GM12872 (cell line): Measurements from ENCODE around the gene DCPS.
A peak's percentile ranks its signal among the peaks of the same experiment; 100 is the strongest.

Experiments used
- CTCF ChIP-seq: IDR thresholded peaks from 3 replicates; pipeline ENCODE4 v1.5.1; 2011; ENCODE audit warnings: low read depth, mild to moderate bottlenecking, low read length, moderate library complexity; ENCODE audit not compliant: insufficient read depth

DCPS gene

GRCh38 chr11:126310200-126310991, 6.5 kb downstream of the DCPS start:
- TF ChIP-seq CTCF: peak; percentile 90

DNA sequence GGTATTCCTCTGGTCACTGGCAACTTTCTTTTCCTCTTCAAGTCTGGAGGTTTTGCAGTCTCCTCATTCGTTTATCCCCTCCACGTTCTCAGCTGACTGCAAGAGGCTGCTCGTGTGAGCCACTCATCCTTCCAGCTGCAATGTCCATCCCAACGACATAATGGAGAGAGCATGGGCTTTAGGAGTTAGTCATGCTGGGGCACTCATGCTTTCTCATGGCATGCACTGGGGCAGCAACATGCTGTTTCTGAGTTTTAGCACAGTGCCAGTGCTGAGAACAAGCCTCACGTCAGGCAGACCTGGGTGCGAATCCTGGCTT, 7.1 kb downstream of the DCPS start:
- no peak for TF ChIP-seq CTCF

DNA sequence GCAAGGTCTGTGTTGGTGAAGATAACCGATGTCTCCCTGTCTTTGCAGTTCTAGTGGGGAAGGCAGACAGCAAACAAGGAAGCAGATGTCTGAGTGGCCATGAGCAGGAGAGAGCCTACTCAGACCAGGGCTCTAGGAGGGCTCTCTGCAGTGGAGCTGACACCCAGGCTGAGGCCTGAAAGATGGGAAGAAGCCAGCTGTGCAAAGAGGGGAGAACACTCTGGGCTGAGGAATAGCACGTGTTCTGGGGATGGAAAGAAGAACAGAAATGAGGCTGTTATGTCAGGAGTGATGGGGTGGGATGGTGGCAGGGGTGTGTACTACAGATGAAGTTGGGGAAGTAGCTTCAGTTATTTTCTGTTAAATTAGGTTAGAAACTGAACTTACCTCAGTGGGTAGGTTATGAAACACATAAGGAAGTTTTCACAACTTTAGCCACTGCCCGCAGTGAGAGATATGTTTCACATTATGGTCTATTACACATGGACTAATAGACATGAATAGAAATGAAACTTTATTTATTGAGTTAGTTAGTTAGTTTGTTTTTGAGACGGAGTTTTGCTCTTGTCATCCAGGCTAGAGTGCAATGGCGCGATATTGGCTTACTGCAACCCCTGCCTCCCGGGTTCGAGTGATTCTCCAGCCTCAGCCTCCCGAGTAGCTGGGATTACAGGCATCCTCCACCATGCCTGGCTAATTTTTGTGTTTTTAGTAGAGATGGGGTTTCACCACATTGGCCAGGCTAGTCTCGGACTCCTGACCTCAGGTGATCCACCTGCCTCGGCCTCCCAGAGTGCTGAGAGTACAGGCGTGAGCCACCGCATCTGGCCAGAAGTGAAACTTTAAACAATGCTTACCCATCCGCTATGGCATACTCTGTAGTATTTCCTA, 7.8 kb downstream of the DCPS start:
- TF ChIP-seq CTCF: no peak

DNA sequence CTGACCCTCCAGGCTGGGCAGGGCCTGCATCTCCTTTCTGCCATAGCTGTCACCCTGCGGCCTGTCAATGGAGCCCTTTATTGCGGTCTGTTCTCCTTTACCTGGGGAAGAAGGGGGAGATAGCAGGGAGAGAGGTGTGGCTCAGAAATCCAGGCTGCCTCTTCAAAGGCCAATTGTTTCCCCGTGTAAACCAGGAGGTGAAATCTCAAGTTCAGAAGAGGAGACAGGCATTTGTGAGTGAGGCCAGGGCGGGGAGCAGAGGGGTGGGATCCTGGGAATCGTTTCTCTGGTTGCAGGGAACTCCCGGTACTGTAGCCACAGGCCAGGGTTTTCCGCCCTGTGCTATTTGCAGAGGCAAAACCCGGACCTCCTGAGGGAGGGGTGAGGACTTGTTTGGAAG, 9.1 kb downstream of the DCPS start:
- TF ChIP-seq CTCF: no peak

DNA sequence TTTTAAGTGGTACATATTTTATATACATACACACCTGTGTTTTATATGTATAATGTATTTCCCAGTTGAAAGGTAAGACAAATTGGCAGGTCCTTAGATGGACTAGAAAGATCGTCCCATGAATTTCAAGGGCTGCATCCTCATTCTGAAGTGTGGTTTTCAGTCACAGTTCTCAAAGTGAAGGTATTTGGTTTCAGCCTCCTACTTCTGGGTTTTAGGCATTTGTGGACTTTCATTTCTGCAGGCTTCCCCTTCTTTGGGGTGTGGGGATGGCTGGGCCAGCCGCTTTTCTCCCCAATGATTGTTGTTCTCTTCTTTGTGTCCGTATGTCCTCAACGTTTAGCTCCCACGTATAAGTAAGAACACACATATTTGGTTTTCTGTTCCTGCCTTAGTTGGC, 10.0 kb downstream of the DCPS start:
- no peak for TF ChIP-seq CTCF

DNA sequence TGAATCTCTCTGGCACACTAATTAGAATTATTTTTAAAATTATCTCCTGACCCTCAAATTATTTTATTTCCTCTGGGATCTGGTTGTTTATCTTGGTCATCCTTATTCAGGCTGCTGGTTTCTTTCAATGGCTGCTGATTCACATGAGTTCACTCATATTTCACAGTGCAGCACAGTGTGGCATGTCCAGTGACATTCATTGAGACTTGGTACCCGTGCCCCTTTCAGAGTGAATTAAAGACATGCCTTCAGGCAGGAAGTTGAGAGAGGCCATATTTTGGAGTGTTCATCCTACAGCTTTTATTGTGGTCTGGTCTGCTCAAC, 13.5 kb downstream of the DCPS start:
- TF ChIP-seq CTCF: no peak

DNA sequence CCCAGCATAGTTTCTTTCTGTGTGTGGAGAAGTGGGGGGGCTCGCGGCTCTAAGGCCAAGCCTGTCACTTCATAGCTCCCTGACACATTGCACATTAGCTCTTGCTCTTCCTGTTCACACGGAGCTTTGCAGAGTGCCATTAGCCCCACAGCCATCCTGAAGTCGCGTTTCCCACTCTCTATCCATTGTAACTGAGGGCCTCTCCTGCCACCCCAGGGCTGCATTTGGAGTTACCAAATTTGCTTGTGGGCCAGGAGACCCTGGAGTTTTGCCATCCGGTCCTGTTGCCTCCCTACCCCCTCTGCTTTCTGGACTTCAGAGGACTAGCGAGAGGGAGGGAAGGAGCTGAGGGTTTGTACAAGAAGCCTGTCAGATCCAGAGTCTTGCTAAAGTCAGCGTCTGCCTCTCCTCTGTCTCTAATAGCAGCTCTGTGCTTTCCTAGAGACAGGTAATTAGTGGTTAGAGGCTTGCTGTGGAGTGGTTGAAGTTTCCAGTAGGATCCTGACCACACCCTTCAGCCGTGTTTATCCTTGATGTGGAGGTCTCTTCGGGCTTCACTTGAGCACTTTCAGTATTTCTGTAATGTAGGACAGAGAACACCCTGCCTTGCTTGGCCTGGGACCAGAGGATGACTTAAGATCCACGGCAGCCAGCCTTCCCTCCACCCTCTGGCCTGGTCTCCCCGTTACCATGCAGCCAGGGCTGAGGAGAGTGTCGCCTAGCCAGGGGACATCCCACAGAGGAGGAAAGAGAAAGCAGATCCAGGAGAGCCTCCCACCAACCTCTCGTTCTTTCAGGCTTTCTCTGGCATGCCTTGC, 14.1 kb downstream of the DCPS start:
- no peak for TF ChIP-seq CTCF
